HG03280 (cell line): Measurements from ENCODE around the gene POLR2B.

Experiments
- ATAC-seq: cut with Tn5 transposase; IDR thresholded peaks from one replicate; pipeline ENCODE4 v1.9.1; 2021; ENCODE audit warnings: mild to moderate bottlenecking, moderate library complexity; ENCODE audit not compliant: unreplicated experiment

POLR2B gene

GRCh38 chr4:57078685-57079521 lies 100.2 kb downstream of the POLR2B start:
- no peak for ATAC-seq
